HuH-7 (cell line): ENCODE data around the gene ODR4.
"Not testable (repeated sequence)": the region's sequence is repeated elsewhere in the genome, so short reads cannot be mapped to it uniquely, and the experiment has no call there.

Experiments
- DNase-seq: peaks from one replicate; pipeline ENCODE4 v3.0.0; 2011; ENCODE audit warnings: low spot score

The ODR4 gene

GRCh38 chr1:186375152-186375928 lies at the start of gene ODR4, which contains the start of gene TPR:
Gene ODR4, plus strand, starts transcription at chr1:186375838. Its CDS starts 3,948 bp downstream, at chr1:186379786.
Gene TPR, minus strand, starts transcription at chr1:186375253. Its CDS starts 225 bp downstream, at chr1:186375028.
- DNase-seq = peak; percentile 86

DNA sequence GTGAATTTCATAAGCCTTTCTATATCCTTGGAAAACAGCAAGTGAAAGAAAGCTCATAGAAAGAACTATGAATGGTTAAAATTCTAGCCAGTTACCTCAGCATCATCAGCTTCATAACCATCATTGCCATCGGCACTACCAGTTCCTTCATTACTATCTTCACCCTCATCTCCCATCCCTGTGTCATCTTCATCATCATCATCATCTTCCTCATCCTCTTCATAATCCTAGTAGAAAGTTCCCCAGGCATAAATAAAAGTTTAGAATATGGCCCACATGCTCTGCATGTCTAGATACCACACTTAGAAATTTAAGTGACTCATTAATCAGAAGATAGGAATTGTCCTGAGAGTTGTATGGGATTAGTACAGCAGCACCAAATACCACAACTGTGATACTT lies 49.6 kb upstream of the ODR4 start:
- DNase-seq = no peak

DNA sequence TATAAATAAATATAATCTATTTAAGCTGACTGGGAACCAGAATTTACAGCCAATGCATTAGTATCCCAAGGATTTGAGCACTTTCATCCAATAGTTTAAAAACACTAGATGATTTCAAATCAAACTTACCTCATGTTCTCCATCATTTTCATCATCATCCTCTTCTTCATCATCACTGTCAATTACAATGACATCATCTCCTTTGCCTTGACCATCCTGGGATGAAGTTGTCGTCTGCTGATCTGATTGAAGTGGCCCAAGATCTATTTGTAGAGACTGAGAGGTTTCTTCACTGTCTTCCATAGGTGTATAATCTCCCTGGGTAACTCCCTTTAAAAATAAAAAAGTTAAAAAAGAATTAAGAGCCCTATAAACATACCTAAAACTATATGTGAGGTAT lies 48.3 kb upstream of the ODR4 start:
- no peak for DNase-seq

- no peak for DNase-seq
These were observed 44.9 kb upstream of the ODR4 start for GRCh38 chr1:186330758-186331157.

DNA sequence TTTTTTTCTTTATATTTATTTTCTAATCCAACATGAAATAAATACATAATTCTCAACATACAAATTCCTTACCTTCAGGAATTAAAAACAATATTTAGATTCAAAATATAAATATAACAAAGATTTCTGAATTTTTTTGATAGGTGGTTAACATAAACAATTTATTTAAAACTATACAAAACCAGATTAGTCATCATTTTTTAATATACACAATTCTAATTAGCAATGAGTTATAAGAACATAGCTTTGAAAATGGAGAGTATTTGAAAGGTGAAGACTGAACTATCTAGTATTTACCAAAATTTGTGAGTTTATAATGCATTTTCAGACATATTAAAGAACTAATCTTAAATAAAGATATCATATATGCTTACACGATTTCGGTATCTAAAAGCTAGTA lies 38.1 kb upstream of the ODR4 start:
- DNase-seq = no peak

- DNase-seq = no peak
These were observed 34.9 kb upstream of the ODR4 start for GRCh38 chr1:186340772-186341171.

GRCh38 chr1:186347837-186348691 lies 27.6 kb upstream of the ODR4 start:
- not testable (repeated sequence) for DNase-seq

- peak; percentile 12 for DNase-seq
These were observed 1.1 kb upstream of the ODR4 start for GRCh38 chr1:186374303-186375151.

- no peak for DNase-seq
These were observed 286 bp downstream of the ODR4 start for GRCh38 chr1:186375929-186376319.

DNA sequence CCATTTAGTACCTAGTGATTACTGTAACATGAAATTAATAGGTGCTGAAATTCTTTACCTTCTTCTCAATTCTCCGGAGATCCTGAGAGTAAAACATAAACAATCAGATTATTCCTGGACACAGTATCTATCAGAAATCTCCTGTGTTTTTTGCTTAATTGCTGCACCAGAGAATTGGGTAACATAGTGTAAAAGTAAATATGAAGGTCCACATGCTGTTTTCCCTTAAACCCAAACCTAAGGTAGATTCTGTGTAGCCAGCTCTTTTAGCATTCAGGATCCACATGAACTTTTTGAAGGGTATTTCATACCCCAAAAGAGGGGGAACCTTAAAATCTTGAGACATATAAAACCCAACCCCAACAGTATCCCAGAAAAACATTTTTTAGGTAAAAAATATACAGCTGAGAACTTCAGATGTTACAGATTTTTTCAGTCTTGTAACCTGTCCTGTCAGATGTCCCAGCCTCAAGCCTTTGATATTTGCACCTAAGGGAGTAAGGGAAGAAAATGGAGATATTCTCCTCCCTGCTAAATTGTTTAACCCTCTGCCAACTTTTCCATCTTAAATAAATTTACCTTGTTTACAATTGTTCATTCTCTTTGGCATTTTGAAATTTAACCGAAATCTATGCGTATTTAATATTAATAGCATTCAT lies 11.2 kb downstream of the ODR4 start:
- no peak for DNase-seq

GRCh38 chr1:186390925-186391324 lies 15.3 kb downstream of the ODR4 start:
- no peak for DNase-seq

GRCh38 chr1:186391841-186392240 lies 16.2 kb downstream of the ODR4 start:
- no peak for DNase-seq

GRCh38 chr1:186392711-186393110 lies 17.1 kb downstream of the ODR4 start:
- DNase-seq = not testable (repeated sequence)

DNA sequence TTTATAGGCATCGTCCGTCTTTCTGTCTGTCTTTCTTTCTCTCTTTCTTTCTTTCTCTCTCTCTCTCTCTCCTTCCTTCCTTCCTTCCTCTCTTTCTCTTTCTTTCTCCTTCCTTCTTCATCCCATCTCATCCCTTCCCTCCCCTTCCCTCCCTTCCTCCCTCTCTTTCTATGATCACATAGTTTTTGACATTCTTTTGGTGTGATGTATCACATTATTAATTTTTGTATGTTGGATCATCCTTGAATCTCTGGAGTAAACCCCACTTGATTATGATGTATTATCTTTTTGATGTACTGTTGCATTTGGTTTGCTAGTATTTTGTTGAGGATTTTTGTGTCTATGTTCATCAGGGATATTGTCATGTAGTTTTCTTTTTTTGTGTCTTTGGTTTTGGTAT lies 25.8 kb downstream of the ODR4 start:
- DNase-seq = not testable (repeated sequence)

GRCh38 chr1:186403632-186404031 lies 28.0 kb downstream of the ODR4 start:
- DNase-seq = no peak

DNA sequence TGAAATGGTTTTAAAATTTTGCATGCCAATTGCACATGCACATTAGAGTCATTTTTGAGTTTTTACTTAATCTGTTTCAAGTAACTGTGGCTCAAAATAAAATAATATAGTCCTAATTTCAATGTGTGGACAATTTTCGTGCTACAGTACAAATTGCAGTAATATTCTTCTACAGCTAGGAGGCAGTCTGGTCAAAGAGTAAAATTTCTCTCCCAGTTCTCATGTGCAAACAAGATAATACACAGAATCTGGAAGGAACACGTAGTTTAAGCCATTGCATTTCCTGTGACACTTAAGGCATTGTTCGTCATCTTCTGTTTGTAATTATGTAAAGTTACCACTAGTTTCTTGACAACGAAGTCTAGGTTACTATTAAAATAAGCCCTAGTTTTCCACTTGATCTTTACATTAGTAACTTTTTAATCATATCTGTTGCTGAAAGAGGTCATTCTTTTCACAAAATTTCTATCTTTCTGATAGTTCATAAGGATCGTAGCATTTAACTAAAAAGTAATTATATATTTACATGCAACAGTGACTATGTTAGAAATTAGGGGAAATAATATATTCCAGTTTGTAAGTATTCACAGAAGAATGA lies 28.9 kb downstream of the ODR4 start:
- peak; percentile 27 for DNase-seq

GRCh38 chr1:186409091-186409490 lies 33.5 kb downstream of the ODR4 start:
- DNase-seq = no peak

DNA sequence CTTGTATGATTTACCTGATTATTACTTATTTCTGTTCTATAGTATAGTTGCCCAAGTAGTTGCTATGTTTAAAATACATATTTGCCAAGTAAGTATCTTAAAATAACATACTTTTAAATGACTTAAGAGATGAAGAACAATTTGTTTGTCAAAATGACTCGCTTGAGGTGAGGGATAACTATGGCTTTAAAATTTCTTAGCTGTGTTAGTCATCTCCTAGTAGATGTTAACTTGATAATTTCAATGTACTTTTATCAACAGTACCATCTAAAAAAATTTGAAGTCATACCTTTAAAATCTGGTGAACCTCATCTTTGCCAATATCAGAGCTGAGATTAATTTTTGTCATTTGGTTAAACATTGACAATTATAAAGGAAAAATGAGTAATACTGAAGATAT lies 37.7 kb downstream of the ODR4 start:
- no peak for DNase-seq

- no peak for DNase-seq
These were observed 42.9 kb downstream of the ODR4 start for GRCh38 chr1:186418503-186418902.

- DNase-seq = no peak
These were observed 44.7 kb downstream of the ODR4 start for GRCh38 chr1:186420311-186420710.

GRCh38 chr1:186420923-186421322 lies 45.3 kb downstream of the ODR4 start:
- DNase-seq = no peak
